ENCODE measurements around the gene CLVS2.

DNA sequence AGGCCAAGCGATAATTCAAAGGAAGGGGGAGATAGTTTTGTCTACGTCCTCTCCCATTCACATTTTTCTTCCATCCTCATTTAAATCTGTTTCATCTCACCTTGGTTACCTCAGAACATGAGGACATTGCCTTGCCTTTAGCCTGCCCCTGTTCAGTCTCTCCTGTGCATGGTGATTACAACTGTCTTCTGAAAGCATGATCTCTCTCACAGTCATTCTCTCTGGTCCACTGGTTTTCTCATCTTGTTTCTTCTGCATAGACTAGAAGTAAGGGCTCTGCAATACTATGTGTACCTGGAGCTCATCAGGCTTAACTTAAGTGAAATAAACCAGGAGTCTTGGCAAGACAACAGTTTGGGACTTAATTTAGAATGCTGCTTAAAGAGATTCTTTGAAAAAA is 31.4 kb downstream of the CLVS2 start:
- TF ChIP-seq, protein P1, sequence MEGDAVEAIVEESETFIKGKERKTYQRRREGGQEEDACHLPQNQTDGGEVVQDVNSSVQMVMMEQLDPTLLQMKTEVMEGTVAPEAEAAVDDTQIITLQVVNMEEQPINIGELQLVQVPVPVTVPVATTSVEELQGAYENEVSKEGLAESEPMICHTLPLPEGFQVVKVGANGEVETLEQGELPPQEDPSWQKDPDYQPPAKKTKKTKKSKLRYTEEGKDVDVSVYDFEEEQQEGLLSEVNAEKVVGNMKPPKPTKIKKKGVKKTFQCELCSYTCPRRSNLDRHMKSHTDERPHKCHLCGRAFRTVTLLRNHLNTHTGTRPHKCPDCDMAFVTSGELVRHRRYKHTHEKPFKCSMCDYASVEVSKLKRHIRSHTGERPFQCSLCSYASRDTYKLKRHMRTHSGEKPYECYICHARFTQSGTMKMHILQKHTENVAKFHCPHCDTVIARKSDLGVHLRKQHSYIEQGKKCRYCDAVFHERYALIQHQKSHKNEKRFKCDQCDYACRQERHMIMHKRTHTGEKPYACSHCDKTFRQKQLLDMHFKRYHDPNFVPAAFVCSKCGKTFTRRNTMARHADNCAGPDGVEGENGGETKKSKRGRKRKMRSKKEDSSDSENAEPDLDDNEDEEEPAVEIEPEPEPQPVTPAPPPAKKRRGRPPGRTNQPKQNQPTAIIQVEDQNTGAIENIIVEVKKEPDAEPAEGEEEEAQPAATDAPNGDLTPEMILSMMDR (IDR thresholded peaks at IDR 0.05): no peak
- TF ChIP-seq POLR2A (IDR thresholded peaks at IDR 0.05): no peak

Data from adrenal gland (tissue), 5 donors.